DMS53 treated with DMSO at 0.1 percent for 48 hours (cell line): Measurements from ENCODE around the gene VWF.
"Not testable (repeated sequence)": the region's sequence is repeated elsewhere in the genome, so short reads cannot be mapped to it uniquely, and the experiment has no call there.

Experiments
- DNase-seq: peaks from one replicate; lab custom pipeline; 2025; ENCODE audit not compliant: unreplicated experiment; lab: John Stamatoyannopoulos, UW

VWF gene

GRCh38 chr12:6106218-6106617 lies 18.3 kb downstream of the VWF start:
- DNase-seq = no peak

- DNase-seq = no peak
Observed at GRCh38 chr12:6104842-6105241, 19.6 kb downstream of the VWF start.

- no peak for DNase-seq
Observed at GRCh38 chr12:6104027-6104426, 20.4 kb downstream of the VWF start.

- DNase-seq = not testable (repeated sequence)
Observed at GRCh38 chr12:6102021-6102420, 22.4 kb downstream of the VWF start.

GRCh38 chr12:6099316-6099715 lies 25.2 kb downstream of the VWF start:
- DNase-seq = no peak

GRCh38 chr12:6097411-6097810 lies 27.1 kb downstream of the VWF start:
- no peak for DNase-seq

- DNase-seq = no peak
Observed at GRCh38 chr12:6096527-6096926, 27.9 kb downstream of the VWF start.

GRCh38 chr12:6095269-6095668 lies 29.2 kb downstream of the VWF start:
- DNase-seq = no peak

- DNase-seq = no peak
Observed at GRCh38 chr12:6093764-6094163, 30.7 kb downstream of the VWF start.

- DNase-seq = no peak
Observed at GRCh38 chr12:6092784-6093722, 31.4 kb downstream of the VWF start.

GRCh38 chr12:6091786-6092566 lies 32.5 kb downstream of the VWF start:
- DNase-seq = no peak

- DNase-seq = no peak
Observed at GRCh38 chr12:6090803-6091202, 33.7 kb downstream of the VWF start.

GRCh38 chr12:6088921-6089747 lies 35.3 kb downstream of the VWF start:
- no peak for DNase-seq

- no peak for DNase-seq
Observed at GRCh38 chr12:6086316-6086715, 38.2 kb downstream of the VWF start.

GRCh38 chr12:6085841-6086240 lies 38.6 kb downstream of the VWF start:
- no peak for DNase-seq

- DNase-seq = no peak
Observed at GRCh38 chr12:6084969-6085450, 39.5 kb downstream of the VWF start.

- DNase-seq = no peak
Observed at GRCh38 chr12:6084261-6084968, 40.1 kb downstream of the VWF start.

GRCh38 chr12:6083601-6084000 lies 40.9 kb downstream of the VWF start:
- DNase-seq = no peak

- no peak for DNase-seq
Observed at GRCh38 chr12:6082613-6083012, 41.9 kb downstream of the VWF start.
